ENCODE measurements around the gene KRTAP4-16.
"Not testable (repeated sequence)": the region's sequence is repeated elsewhere in the genome, so short reads cannot be mapped to it uniquely, and the experiment has no call there.

KRTAP4-16 gene

DNA sequence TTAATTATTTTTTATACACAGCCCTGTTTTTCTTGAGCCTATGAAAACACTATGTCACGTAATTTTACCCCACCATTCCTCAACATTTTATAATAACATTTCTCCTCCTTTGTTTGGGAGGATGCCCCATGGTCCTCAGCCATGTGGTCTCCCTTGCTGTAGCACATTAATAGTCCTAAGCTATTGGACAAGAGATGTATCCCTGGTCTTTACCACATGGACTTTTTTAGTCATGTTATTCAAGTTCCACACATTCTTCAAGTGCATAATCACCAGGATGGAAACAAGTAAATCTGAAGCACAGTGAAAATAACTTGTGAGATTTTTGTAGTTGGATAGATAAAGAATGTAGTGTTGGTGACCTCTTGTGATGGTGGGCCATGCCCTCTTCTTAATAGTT, 40.0 kb downstream of the KRTAP4-16 start:
- Histone ChIP-seq H3K4me3 (ENCODE audit: low read depth in 1 of 2, low read length in 2 of 2) (no peak overlapping the region), H3K4me1 (ENCODE audit: insufficient read depth, low read length) (no peaks in the 10 kb centered on the region), H3K27ac (ENCODE audit: low read length) (no peak overlapping the region), H3K9me3 (ENCODE audit: insufficient read depth, low read length, severe bottlenecking) (no peaks in the 10 kb centered on the region), H3K9ac (ENCODE audit: low read depth, low read length) (no peak overlapping the region), H3K79me2 (ENCODE audit: insufficient read depth, low read length) (no peaks in the 10 kb centered on the region), H4K20me1 (ENCODE audit: insufficient read depth, low read length) (no peaks in the 10 kb centered on the region), H3K36me3 (ENCODE audit: insufficient read depth, low read length) (no peaks in the 10 kb centered on the region), H3K27me3 (ENCODE audit: insufficient read depth, low read length, poor library complexity) (no peaks in the 10 kb centered on the region), H2AFZ (ENCODE audit: low read depth, low read length) (no peak overlapping the region), H3K4me2 (ENCODE audit: insufficient read depth, low read length) (no peak overlapping the region)
- no peak for ATAC-seq (ENCODE audit: insufficient read depth, low read depth)
- TF ChIP-seq, protein P1, sequence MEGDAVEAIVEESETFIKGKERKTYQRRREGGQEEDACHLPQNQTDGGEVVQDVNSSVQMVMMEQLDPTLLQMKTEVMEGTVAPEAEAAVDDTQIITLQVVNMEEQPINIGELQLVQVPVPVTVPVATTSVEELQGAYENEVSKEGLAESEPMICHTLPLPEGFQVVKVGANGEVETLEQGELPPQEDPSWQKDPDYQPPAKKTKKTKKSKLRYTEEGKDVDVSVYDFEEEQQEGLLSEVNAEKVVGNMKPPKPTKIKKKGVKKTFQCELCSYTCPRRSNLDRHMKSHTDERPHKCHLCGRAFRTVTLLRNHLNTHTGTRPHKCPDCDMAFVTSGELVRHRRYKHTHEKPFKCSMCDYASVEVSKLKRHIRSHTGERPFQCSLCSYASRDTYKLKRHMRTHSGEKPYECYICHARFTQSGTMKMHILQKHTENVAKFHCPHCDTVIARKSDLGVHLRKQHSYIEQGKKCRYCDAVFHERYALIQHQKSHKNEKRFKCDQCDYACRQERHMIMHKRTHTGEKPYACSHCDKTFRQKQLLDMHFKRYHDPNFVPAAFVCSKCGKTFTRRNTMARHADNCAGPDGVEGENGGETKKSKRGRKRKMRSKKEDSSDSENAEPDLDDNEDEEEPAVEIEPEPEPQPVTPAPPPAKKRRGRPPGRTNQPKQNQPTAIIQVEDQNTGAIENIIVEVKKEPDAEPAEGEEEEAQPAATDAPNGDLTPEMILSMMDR (IDR thresholded peaks at IDR 0.05; ENCODE audit: borderline replicate concordance, extremely low read depth, low read length, poor library complexity, severe bottlenecking), result no peak
- TF ChIP-seq EZH2 (IDR thresholded peaks at IDR 0.05; ENCODE audit: borderline replicate concordance, low read depth, low read length, severe bottlenecking), result no peak
- no peak for DNase-seq

DNA sequence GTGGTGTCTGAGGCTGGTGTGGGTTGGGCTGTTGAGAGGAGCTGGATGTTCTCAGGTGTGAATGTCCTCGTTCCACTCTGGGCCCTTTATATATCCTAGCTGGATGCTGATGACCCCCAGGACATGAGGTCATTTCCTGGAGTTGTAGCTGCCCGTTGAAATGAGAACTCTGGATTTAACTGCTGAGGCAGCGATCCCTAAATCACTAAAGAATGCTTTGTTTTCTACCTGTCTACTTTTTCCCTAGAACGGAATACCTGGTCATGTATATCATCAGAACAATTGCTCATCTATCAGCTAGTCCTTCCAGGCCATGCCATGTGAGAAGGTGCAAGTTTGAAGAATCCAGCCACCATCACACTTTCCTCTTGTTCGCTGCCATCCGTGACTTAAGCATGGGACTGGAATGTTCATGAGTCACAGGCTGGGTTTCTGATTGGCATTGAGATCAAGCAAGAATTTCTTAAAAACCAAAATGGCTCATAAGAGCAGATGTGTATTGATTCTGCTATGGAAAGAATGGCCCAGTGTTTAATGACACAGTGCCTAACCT, 41.9 kb downstream of the KRTAP4-16 start, which contains the start of gene KRTAP2-3:
Gene KRTAP2-3 (minus strand): TSS at position 63 of the 553 bp plus-strand sequence. CDS start 64 bp downstream, outside the sequence.
- H3K4me3 ChIP-seq (ENCODE audit: low read depth in 1 of 2, low read length in 2 of 2), result no peak within 1 kb of the TSS
- H3K9me3 ChIP-seq (ENCODE audit: insufficient read depth, low read length, severe bottlenecking), result no peaks in the 10 kb centered on the region
- H3K27me3 ChIP-seq (ENCODE audit: insufficient read depth, low read length, poor library complexity), result no peaks in the 10 kb centered on the region
- no peaks in the 10 kb centered on the region for H4K20me1 ChIP-seq (ENCODE audit: insufficient read depth, low read length)
- TF ChIP-seq, protein P1 (IDR thresholded peaks at IDR 0.05; ENCODE audit: borderline replicate concordance, extremely low read depth, low read length, poor library complexity, severe bottlenecking), result no peak
- TF ChIP-seq EZH2 (IDR thresholded peaks at IDR 0.05; ENCODE audit: borderline replicate concordance, low read depth, low read length, severe bottlenecking), result no peak
- ATAC-seq (ENCODE audit: insufficient read depth, low read depth) (no peak), DNase-seq (no peak)
- no peak within 1 kb of the TSS for H3K4me2 ChIP-seq (ENCODE audit: insufficient read depth, low read length)
- no peak within 1 kb of the TSS for H3K27ac ChIP-seq (ENCODE audit: low read length)
- no peak within 1 kb of the TSS for H2AFZ ChIP-seq (ENCODE audit: low read depth, low read length)
- H3K9ac ChIP-seq (ENCODE audit: low read depth, low read length), result no peak within 1 kb of the TSS
- H3K36me3 ChIP-seq (ENCODE audit: insufficient read depth, low read length), result no peaks in the 10 kb centered on the region
- no peaks in the 10 kb centered on the region for H3K4me1 ChIP-seq (ENCODE audit: insufficient read depth, low read length)
- H3K79me2 ChIP-seq (ENCODE audit: insufficient read depth, low read length), result no peaks in the 10 kb centered on the region

DNA sequence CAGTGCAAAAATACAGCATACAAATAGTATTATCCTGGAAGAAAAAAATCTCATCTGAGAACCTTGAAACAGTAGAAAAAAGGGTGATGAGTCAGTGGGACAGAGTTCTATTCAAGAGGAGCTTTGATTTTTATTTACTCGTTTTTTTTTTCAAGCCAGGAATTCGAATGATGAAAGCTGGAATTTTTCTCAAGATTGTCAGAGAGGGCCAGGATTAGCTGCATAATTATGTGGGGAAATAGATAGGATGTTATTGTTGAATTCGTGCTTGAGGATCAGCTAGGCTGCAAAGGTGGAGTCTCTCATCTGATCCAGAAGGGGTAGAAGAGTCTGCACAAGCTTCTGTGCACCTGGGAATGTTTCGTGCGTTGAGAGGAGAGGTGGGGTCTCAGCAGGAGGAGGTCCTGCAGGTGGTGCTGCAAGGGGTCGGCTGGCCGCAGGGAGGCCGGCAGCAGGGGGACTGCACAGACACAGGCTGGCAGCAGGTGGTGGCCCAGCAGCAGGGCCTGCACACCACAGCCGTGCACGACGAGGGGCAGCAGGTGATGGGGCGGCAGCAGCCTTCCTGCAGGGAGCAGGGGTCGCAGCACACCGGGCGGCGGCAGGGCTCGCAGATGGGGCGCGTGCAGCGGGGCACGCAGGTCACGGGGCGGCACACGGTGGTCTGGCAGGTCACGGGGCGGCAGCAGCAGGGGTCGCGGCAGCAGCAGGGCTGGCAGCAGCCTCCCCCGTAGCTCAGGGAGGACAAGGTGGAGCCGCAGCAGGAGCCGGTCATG, 42.5 kb downstream of the KRTAP4-16 start:
- H3K9ac ChIP-seq (ENCODE audit: low read depth, low read length), result not testable (repeated sequence)

DNA sequence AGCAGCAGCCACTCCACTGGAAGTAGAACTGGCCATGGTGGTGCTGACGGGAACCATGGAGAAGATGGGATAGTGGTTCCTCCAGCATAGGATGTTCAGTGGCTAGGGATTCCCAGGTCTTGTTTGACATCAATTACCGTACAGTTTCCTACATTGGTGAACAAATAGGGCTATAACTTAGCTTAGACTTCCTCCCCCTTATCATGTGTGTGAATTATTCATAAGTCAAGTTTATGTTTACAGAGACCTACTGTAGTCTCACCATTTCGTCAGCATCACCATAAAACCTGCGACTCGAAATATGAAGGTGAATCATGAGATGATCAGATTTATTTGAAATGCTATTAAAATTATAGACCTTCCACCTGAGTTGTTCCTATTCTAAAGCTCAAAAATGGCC, 43.3 kb downstream of the KRTAP4-16 start:
- Histone ChIP-seq H3K27ac (ENCODE audit: low read length) (no peak overlapping the region), H3K4me3 (ENCODE audit: low read depth in 1 of 2, low read length in 2 of 2) (no peak overlapping the region), H2AFZ (ENCODE audit: low read depth, low read length) (no peak overlapping the region), H3K36me3 (ENCODE audit: insufficient read depth, low read length) (no peaks in the 10 kb centered on the region), H3K9ac (ENCODE audit: low read depth, low read length) (no peak overlapping the region), H3K27me3 (ENCODE audit: insufficient read depth, low read length, poor library complexity) (peaks cover 3% of the 10 kb centered on the region), H3K4me1 (ENCODE audit: insufficient read depth, low read length) (no peaks in the 10 kb centered on the region), H3K9me3 (ENCODE audit: insufficient read depth, low read length, severe bottlenecking) (no peaks in the 10 kb centered on the region), H4K20me1 (ENCODE audit: insufficient read depth, low read length) (no peaks in the 10 kb centered on the region), H3K79me2 (ENCODE audit: insufficient read depth, low read length) (no peaks in the 10 kb centered on the region), H3K4me2 (ENCODE audit: insufficient read depth, low read length) (no peak overlapping the region)
- no peak for TF ChIP-seq EZH2 (IDR thresholded peaks at IDR 0.05; ENCODE audit: borderline replicate concordance, low read depth, low read length, severe bottlenecking)
- TF ChIP-seq, protein P1 (IDR thresholded peaks at IDR 0.05; ENCODE audit: borderline replicate concordance, extremely low read depth, low read length, poor library complexity, severe bottlenecking), result no peak
- ATAC-seq (ENCODE audit: insufficient read depth, low read depth) (no peak), DNase-seq (no peak)

More for the DNA sequence above, 42.5 kb downstream of the KRTAP4-16 start:
- H4K20me1 ChIP-seq (ENCODE audit: insufficient read depth, low read length); H3K4me3 ChIP-seq (ENCODE audit: low read depth in 1 of 2, low read length in 2 of 2); H3K36me3 ChIP-seq (ENCODE audit: insufficient read depth, low read length); H3K4me1 ChIP-seq (ENCODE audit: insufficient read depth, low read length); H2AFZ ChIP-seq (ENCODE audit: low read depth, low read length); H3K4me2 ChIP-seq (ENCODE audit: insufficient read depth, low read length); H3K27me3 ChIP-seq (ENCODE audit: insufficient read depth, low read length, poor library complexity); DNase-seq; H3K27ac ChIP-seq (ENCODE audit: low read length); ATAC-seq (ENCODE audit: insufficient read depth, low read depth); H3K9me3 ChIP-seq (ENCODE audit: insufficient read depth, low read length, severe bottlenecking); H3K79me2 ChIP-seq (ENCODE audit: insufficient read depth, low read length): not testable (repeated sequence)
